ENCODE measurements around the gene FOXR2. TPM values are rescaled to one million over a fixed set of nuclear protein-coding genes. Genes with fewer than 3 reads are reported as not detected.

FOXR2 gene, protein sequence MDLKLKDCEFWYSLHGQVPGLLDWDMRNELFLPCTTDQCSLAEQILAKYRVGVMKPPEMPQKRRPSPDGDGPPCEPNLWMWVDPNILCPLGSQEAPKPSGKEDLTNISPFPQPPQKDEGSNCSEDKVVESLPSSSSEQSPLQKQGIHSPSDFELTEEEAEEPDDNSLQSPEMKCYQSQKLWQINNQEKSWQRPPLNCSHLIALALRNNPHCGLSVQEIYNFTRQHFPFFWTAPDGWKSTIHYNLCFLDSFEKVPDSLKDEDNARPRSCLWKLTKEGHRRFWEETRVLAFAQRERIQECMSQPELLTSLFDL
- not detected for total RNA-seq
- polyA plus RNA-seq, result not detected
- long read RNA-seq, donor 1, result 0 reads
- long read RNA-seq, donor 2, result 0 reads

- Histone ChIP-seq H3K27me3 (ENCODE audit: control insufficient read depth in 1 of 2, insufficient read depth in 2 of 2, low read length in 1 of 2) (no peaks in the 10 kb centered on the region), H3K4me1 (ENCODE audit: control insufficient read depth in 1 of 2, insufficient read depth in 2 of 2, low read length in 2 of 2) (no peaks in the 10 kb centered on the region), H3K27ac (ENCODE audit: low read depth in 1 of 2, low read length in 2 of 2) (no peak within 1 kb of the TSS), H3K9me3 (ENCODE audit: control insufficient read depth, low read length) (no peaks in the 10 kb centered on the region), H3K36me3 (ENCODE audit: control insufficient read depth in 1 of 2, insufficient read depth in 2 of 2, low read length in 1 of 2) (no peaks in the 10 kb centered on the region), H3K4me3 (ENCODE audit: low read length in 2 of 2) (no peak within 1 kb of the TSS)
- ATAC-seq (ENCODE audit: low FRiP score) (no peak), DNase-seq (no peak)
- 81 to 85% methylated on average over 1 of the region's 1 CpG for WGBS, 2 donors
- intact Hi-C loops (cut with DNase I), result no loop called here
Measured at GRCh38 chrX:55623100-55623499, at the start of gene FOXR2. Gene FOXR2 (plus strand): TSS chrX:55623400. CDS start chrX:55623712, 312 bp downstream.

GRCh38 chrX:55579115-55579514 is 44.1 kb upstream of the FOXR2 start:
- no peak for DNase-seq
- no peaks in the 10 kb centered on the region for H3K27me3 ChIP-seq (ENCODE audit: control insufficient read depth in 1 of 2, insufficient read depth in 2 of 2, low read length in 1 of 2)
- H3K9me3 ChIP-seq (ENCODE audit: control insufficient read depth, low read length), result no peaks in the 10 kb centered on the region
- no peak for ATAC-seq (ENCODE audit: low FRiP score)
- intact Hi-C loops (cut with DNase I), result no loop called here
- no peaks in the 10 kb centered on the region for H3K4me1 ChIP-seq (ENCODE audit: control insufficient read depth in 1 of 2, insufficient read depth in 2 of 2, low read length in 2 of 2)
- no peak overlapping the region for H3K27ac ChIP-seq (ENCODE audit: low read depth in 1 of 2, low read length in 2 of 2)
- H3K36me3 ChIP-seq (ENCODE audit: control insufficient read depth in 1 of 2, insufficient read depth in 2 of 2, low read length in 1 of 2), result no peaks in the 10 kb centered on the region
- H3K4me3 ChIP-seq (ENCODE audit: low read length in 2 of 2), result no peak overlapping the region

GRCh38 chrX:55582447-55582846 is 40.8 kb upstream of the FOXR2 start:
- H3K9me3 ChIP-seq (ENCODE audit: control insufficient read depth, low read length), result no peaks in the 10 kb centered on the region

GRCh38 chrX:55593296-55593695 is 29.9 kb upstream of the FOXR2 start:
- Histone ChIP-seq H3K36me3 (ENCODE audit: control insufficient read depth in 1 of 2, insufficient read depth in 2 of 2, low read length in 1 of 2) (no peaks in the 10 kb centered on the region), H3K4me3 (ENCODE audit: low read length in 2 of 2) (no peak overlapping the region), H3K27ac (ENCODE audit: low read depth in 1 of 2, low read length in 2 of 2) (no peak overlapping the region), H3K4me1 (ENCODE audit: control insufficient read depth in 1 of 2, insufficient read depth in 2 of 2, low read length in 2 of 2) (no peaks in the 10 kb centered on the region), H3K9me3 (ENCODE audit: control insufficient read depth, low read length) (no peaks in the 10 kb centered on the region), H3K27me3 (ENCODE audit: control insufficient read depth in 1 of 2, insufficient read depth in 2 of 2, low read length in 1 of 2) (no peaks in the 10 kb centered on the region)
- DNase-seq (no peak), ATAC-seq (ENCODE audit: low FRiP score) (no peak)
- 66 to 81% methylated on average over 5 of the region's 5 CpGs for WGBS, 2 donors
- intact Hi-C loops (cut with DNase I), result no loop called here

More at GRCh38 chrX:55582447-55582846, 40.8 kb upstream of the FOXR2 start:
- ATAC-seq (ENCODE audit: low FRiP score), result no peak
- no peaks in the 10 kb centered on the region for H3K27me3 ChIP-seq (ENCODE audit: control insufficient read depth in 1 of 2, insufficient read depth in 2 of 2, low read length in 1 of 2)
- no peaks in the 10 kb centered on the region for H3K36me3 ChIP-seq (ENCODE audit: control insufficient read depth in 1 of 2, insufficient read depth in 2 of 2, low read length in 1 of 2)
- 71 to 82% methylated on average over 1 of the region's 1 CpG for WGBS, 2 donors
- intact Hi-C loops (cut with DNase I), result no loop called here
- H3K4me1 ChIP-seq (ENCODE audit: control insufficient read depth in 1 of 2, insufficient read depth in 2 of 2, low read length in 2 of 2), result no peaks in the 10 kb centered on the region
- no peak overlapping the region for H3K4me3 ChIP-seq (ENCODE audit: low read length in 2 of 2)
- DNase-seq, result no peak
- no peak overlapping the region for H3K27ac ChIP-seq (ENCODE audit: low read depth in 1 of 2, low read length in 2 of 2)

DNA sequence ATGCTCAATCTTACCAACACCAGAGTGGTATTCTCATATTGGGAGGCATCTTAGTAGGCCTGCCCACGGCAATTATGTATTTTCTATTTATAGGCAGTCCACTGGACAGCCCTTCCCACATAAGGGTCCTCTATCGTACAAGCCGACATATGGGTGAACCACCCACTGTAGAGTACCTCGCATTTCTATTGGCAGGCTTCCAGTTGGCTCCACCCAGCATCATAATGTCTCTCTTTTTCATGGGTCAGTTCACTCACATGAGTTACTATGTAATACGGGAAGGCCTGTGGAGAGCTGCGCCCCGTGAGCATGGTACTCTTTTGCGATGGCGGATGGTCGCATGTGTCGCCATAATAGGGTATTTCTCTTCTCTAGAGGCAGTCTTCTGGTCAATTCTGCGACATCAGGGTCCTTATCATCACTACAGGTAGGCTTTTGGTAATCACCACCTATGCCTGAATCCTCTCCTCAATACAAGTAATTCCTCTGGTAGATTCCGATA is 29.4 kb upstream of the FOXR2 start:
- intact Hi-C loops (cut with DNase I), result no loop called here
- WGBS, 2 donors, result 86 to 87% methylated on average over 13 of the region's 13 CpGs
- H3K4me3 ChIP-seq (ENCODE audit: low read length in 2 of 2), result no peak overlapping the region

GRCh38 chrX:55598333-55598732 is 24.9 kb upstream of the FOXR2 start:
- Histone ChIP-seq H3K9me3 (ENCODE audit: control insufficient read depth, low read length) (no peaks in the 10 kb centered on the region), H3K36me3 (ENCODE audit: control insufficient read depth in 1 of 2, insufficient read depth in 2 of 2, low read length in 1 of 2) (no peaks in the 10 kb centered on the region), H3K27me3 (ENCODE audit: control insufficient read depth in 1 of 2, insufficient read depth in 2 of 2, low read length in 1 of 2) (no peaks in the 10 kb centered on the region), H3K27ac (ENCODE audit: low read depth in 1 of 2, low read length in 2 of 2) (no peak overlapping the region), H3K4me3 (ENCODE audit: low read length in 2 of 2) (no peak overlapping the region), H3K4me1 (ENCODE audit: control insufficient read depth in 1 of 2, insufficient read depth in 2 of 2, low read length in 2 of 2) (no peaks in the 10 kb centered on the region)
- 62 to 77% methylated on average over 7 of the region's 7 CpGs for WGBS, 2 donors
- DNase-seq (no peak), ATAC-seq (ENCODE audit: low FRiP score) (no peak)
- intact Hi-C loops (cut with DNase I), result no loop called here

More for the DNA sequence above, 29.4 kb upstream of the FOXR2 start:
- Histone ChIP-seq H3K27ac (ENCODE audit: low read depth in 1 of 2, low read length in 2 of 2) (no peak overlapping the region), H3K9me3 (ENCODE audit: control insufficient read depth, low read length) (no peaks in the 10 kb centered on the region), H3K4me1 (ENCODE audit: control insufficient read depth in 1 of 2, insufficient read depth in 2 of 2, low read length in 2 of 2) (no peaks in the 10 kb centered on the region), H3K36me3 (ENCODE audit: control insufficient read depth in 1 of 2, insufficient read depth in 2 of 2, low read length in 1 of 2) (no peaks in the 10 kb centered on the region), H3K27me3 (ENCODE audit: control insufficient read depth in 1 of 2, insufficient read depth in 2 of 2, low read length in 1 of 2) (no peaks in the 10 kb centered on the region)
- DNase-seq (no peak), ATAC-seq (ENCODE audit: low FRiP score) (no peak)

GRCh38 chrX:55619547-55619946 is 3.7 kb upstream of the FOXR2 start:
- 47 to 58% methylated on average over 2 of the region's 2 CpGs for WGBS, 2 donors
- no peak overlapping the region for H3K27ac ChIP-seq (ENCODE audit: low read depth in 1 of 2, low read length in 2 of 2)
- no peak overlapping the region for H3K4me3 ChIP-seq (ENCODE audit: low read length in 2 of 2)
- no peaks in the 10 kb centered on the region for H3K4me1 ChIP-seq (ENCODE audit: control insufficient read depth in 1 of 2, insufficient read depth in 2 of 2, low read length in 2 of 2)
- H3K27me3 ChIP-seq (ENCODE audit: control insufficient read depth in 1 of 2, insufficient read depth in 2 of 2, low read length in 1 of 2), result no peaks in the 10 kb centered on the region
- intact Hi-C loops (cut with DNase I), result no loop called here
- ATAC-seq (ENCODE audit: low FRiP score), result no peak
- no peaks in the 10 kb centered on the region for H3K9me3 ChIP-seq (ENCODE audit: control insufficient read depth, low read length)
- no peaks in the 10 kb centered on the region for H3K36me3 ChIP-seq (ENCODE audit: control insufficient read depth in 1 of 2, insufficient read depth in 2 of 2, low read length in 1 of 2)
- no peak for DNase-seq

- WGBS, 2 donors, result 51 to 74% methylated on average over 5 of the region's 5 CpGs
- Histone ChIP-seq H3K4me1 (ENCODE audit: control insufficient read depth in 1 of 2, insufficient read depth in 2 of 2, low read length in 2 of 2) (no peaks in the 10 kb centered on the region), H3K4me3 (ENCODE audit: low read length in 2 of 2) (no peak overlapping the region), H3K9me3 (ENCODE audit: control insufficient read depth, low read length) (no peaks in the 10 kb centered on the region), H3K27ac (ENCODE audit: low read depth in 1 of 2, low read length in 2 of 2) (no peak overlapping the region), H3K27me3 (ENCODE audit: control insufficient read depth in 1 of 2, insufficient read depth in 2 of 2, low read length in 1 of 2) (no peaks in the 10 kb centered on the region), H3K36me3 (ENCODE audit: control insufficient read depth in 1 of 2, insufficient read depth in 2 of 2, low read length in 1 of 2) (no peaks in the 10 kb centered on the region)
- ATAC-seq (ENCODE audit: low FRiP score) (no peak), DNase-seq (no peak)
- intact Hi-C loops (cut with DNase I), result no loop called here
Measured at GRCh38 chrX:55624403-55624802, 1.2 kb downstream of the FOXR2 start.

GRCh38 chrX:55636109-55636508 is 12.9 kb downstream of the FOXR2 start:
- intact Hi-C loops (cut with DNase I), result no loop called here
- WGBS, 2 donors, result 65 to 79% methylated on average over 8 of the region's 8 CpGs
- H3K9me3 ChIP-seq (ENCODE audit: control insufficient read depth, low read length), result no peaks in the 10 kb centered on the region
- no peaks in the 10 kb centered on the region for H3K27me3 ChIP-seq (ENCODE audit: control insufficient read depth in 1 of 2, insufficient read depth in 2 of 2, low read length in 1 of 2)
- DNase-seq (no peak), ATAC-seq (ENCODE audit: low FRiP score) (no peak)
- no peak overlapping the region for H3K4me3 ChIP-seq (ENCODE audit: low read length in 2 of 2)
- H3K4me1 ChIP-seq (ENCODE audit: control insufficient read depth in 1 of 2, insufficient read depth in 2 of 2, low read length in 2 of 2), result no peaks in the 10 kb centered on the region
- H3K36me3 ChIP-seq (ENCODE audit: control insufficient read depth in 1 of 2, insufficient read depth in 2 of 2, low read length in 1 of 2), result no peaks in the 10 kb centered on the region
- H3K27ac ChIP-seq (ENCODE audit: low read depth in 1 of 2, low read length in 2 of 2), result no peak overlapping the region

All from aorta (tissue), 5 donors.